ENCODE data around the gene SEMA6B. TPM values are rescaled to one million over a fixed set of nuclear protein-coding genes. Genes with fewer than 3 reads are reported as not detected.

The SEMA6B gene
- total and polyA plus RNA-seq, 2 donors (not counting 1 experiment from before 2014, with no cell fraction given): 0.42 TPM; not detected in 1

DNA sequence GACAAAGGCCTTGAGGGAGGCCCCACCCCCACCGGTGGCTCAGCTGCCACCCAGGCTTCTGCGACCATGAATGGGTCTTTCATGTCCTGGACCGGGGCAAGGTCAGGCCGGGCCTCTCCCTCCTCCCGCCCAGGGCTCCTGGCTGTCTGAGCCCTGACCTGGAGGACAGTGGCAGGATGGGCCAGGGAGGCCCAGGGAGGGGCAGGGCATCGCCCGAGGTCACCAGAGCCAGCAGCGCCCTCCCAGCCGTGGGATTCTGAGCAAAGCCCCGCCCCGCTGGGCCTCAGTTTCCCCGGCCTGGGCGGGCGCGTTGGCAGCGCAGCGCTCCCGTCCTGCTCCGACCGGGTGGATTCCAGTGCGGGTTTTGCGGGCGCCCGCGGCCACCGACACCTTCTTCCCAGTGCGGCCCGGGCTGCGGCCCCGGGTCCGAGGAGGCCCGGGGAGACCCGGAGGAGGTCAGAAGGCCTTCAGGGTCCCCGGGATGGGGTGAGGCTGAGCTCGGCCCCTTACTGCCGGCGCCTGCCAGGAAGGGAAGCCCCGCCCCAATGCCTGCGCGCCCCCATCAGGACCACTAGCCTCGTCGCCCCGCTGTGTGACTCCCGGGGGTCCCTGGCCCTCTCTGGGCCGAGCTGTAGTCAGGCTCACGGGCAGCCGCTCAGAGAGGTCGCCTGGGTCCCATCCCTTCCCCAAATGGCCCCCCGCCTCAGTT is 24.6 kb upstream of the SEMA6B start:
- H3K27me3 Mint-ChIP-seq: peaks cover 40% of the 10 kb centered on the region
- no peak overlapping the region for H2AFZ ChIP-seq (ENCODE audit: insufficient read depth, low read depth, low read length, poor library complexity, severe bottlenecking)
- H3K79me2 ChIP-seq (ENCODE audit: control insufficient read depth, insufficient read depth, low read length): no peaks in the 10 kb centered on the region
- H3K4me2 ChIP-seq (replicated peaks; ENCODE audit: low read depth, low read length, poor library complexity, severe bottlenecking): peak overlapping the region; percentile 64
- H3K4me1 Mint-ChIP-seq: peaks cover 14% of the 10 kb centered on the region
- no peak overlapping the region for H3K27ac ChIP-seq (ENCODE audit: low read length in 2 of 2)
- intact Hi-C loops (cut with micrococcal nuclease): no loop called here
- H3K9ac ChIP-seq (ENCODE audit: low read length): no peak overlapping the region
- WGBS (ENCODE audit: insufficient coverage): 3% methylated on average over 49 of the region's 49 CpGs
- no peaks in the 10 kb centered on the region for H3K36me3 ChIP-seq (replicated peaks in 1 of 2; ENCODE audit: control extremely low read depth in 1 of 2, control insufficient read depth in 1 of 2, extremely low read depth in 1 of 2, insufficient read depth in 2 of 2, low read length in 1 of 2)
- ATAC-seq (ENCODE audit: low read depth) (no peak), DNase-seq (no peak)
- peaks cover 0 to 16% (median 0%) of the 10 kb centered on the region in 3 donors for H3K9me3 ChIP-seq (ENCODE audit: control extremely low read depth in 1 of 3, control insufficient read depth in 2 of 3, insufficient read depth in 1 of 3, low read length in 2 of 3)
- H4K20me1 ChIP-seq (ENCODE audit: control insufficient read depth, insufficient read depth, low read length, poor library complexity, severe bottlenecking): no peaks in the 10 kb centered on the region
- H3K4me3 ChIP-seq (ENCODE audit: control extremely low read depth in 1 of 5, extremely low read depth in 1 of 5, insufficient read depth in 1 of 5, low read depth in 2 of 5, low read length in 4 of 5): no peak overlapping the region
- POLR2A ChIA-PET: no interaction called here
- peaks cover 0 to 67% (median 43%) of the 10 kb centered on the region in 4 experiments for H3K27me3 ChIP-seq (replicated peaks in 1 of 4; ENCODE audit: control extremely low read depth in 1 of 4, control insufficient read depth in 3 of 4, insufficient read depth in 4 of 4, low read length in 3 of 4)
- peaks cover 15 to 18% of the 10 kb centered on the region in 2 donors for H3K4me1 ChIP-seq (ENCODE audit: control insufficient read depth in 2 of 2, insufficient read depth in 2 of 2, low read length in 2 of 2)
- no peak overlapping the region for H3K27ac Mint-ChIP-seq
- CTCF ChIA-PET: interaction anchor here (1.4 to 2.0 kb wide), 2 partner anchors 8 to 52 kb away, joined by 6 read pairs; no protein-coding TSS in a partner anchor
- peak; percentile 51 for TF ChIP-seq EZH2 (IDR thresholded peaks at IDR 0.05; ENCODE audit: borderline replicate concordance, insufficient read depth, low read depth, low read length, poor library complexity, severe bottlenecking)
- TF ChIP-seq, protein P1, sequence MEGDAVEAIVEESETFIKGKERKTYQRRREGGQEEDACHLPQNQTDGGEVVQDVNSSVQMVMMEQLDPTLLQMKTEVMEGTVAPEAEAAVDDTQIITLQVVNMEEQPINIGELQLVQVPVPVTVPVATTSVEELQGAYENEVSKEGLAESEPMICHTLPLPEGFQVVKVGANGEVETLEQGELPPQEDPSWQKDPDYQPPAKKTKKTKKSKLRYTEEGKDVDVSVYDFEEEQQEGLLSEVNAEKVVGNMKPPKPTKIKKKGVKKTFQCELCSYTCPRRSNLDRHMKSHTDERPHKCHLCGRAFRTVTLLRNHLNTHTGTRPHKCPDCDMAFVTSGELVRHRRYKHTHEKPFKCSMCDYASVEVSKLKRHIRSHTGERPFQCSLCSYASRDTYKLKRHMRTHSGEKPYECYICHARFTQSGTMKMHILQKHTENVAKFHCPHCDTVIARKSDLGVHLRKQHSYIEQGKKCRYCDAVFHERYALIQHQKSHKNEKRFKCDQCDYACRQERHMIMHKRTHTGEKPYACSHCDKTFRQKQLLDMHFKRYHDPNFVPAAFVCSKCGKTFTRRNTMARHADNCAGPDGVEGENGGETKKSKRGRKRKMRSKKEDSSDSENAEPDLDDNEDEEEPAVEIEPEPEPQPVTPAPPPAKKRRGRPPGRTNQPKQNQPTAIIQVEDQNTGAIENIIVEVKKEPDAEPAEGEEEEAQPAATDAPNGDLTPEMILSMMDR (IDR thresholded peaks at IDR 0.05): no peak
- no peak overlapping the region for H3K4me3 Mint-ChIP-seq
- no peaks in the 10 kb centered on the region for H3K9me3 Mint-ChIP-seq (ENCODE audit: insufficient read depth)

Data from B cell (primary cell).